ENCODE data around the gene ABLIM1. TPM values are rescaled to one million over a fixed set of nuclear protein-coding genes. Genes with fewer than 3 reads are reported as not detected.

ABLIM1 gene
- total and polyA plus RNA-seq, 2 of the 13 experiments (the other 11 are each of a cell fraction or from before 2014, with no cell fraction given) = 59.4 to 92.7 TPM

- no peak for TF ChIP-seq ZNF710 (CRISPR knock-in tag; IDR thresholded peaks at IDR 0.05; ENCODE audit: borderline replicate concordance)
- TF ChIP-seq STAG1 (CRISPR knock-in tag; IDR thresholded peaks at IDR 0.05) = 0 out of 2 replicates have a peak, but pooled peaks have one; percentile 1
- no peak for TF ChIP-seq DZIP1 (CRISPR knock-in tag; IDR thresholded peaks at IDR 0.05)
- peak in 1 of 2 experiments; percentile 62; a peak in 1 of 4 replicates for TF ChIP-seq KLF16 (CRISPR knock-in tag; IDR thresholded peaks at IDR 0.05)
- TF ChIP-seq GATAD2A (CRISPR knock-in tag; IDR thresholded peaks at IDR 0.05) = peak; percentile 71
Observed at GRCh38 chr10:114623661-114624294, 34.3 kb downstream of the ABLIM1 start (continued).

- no peak overlapping the region for H3K9ac ChIP-seq (ENCODE audit: insufficient read depth, low read depth, low read length)
- no peaks in the 10 kb centered on the region for H3K27me3 ChIP-seq (ENCODE audit: control insufficient read depth in 1 of 2, insufficient read depth in 2 of 2, low read length in 2 of 2)
- no peaks in the 10 kb centered on the region for H3K79me2 ChIP-seq (ENCODE audit: insufficient read depth, low read length)
- in situ Hi-C loops (cut with HindIII; ENCODE audit: extremely low pct_ligation_motif_present, low pct_unique_long_range_greater_than_20kb) (no loop called here), intact Hi-C loops (cut with micrococcal nuclease; ENCODE audit: unreplicated experiment) (no loop called here)
- peak overlapping the region in 1 of 3 experiments; percentile 18; a peak in 1 of 6 replicates for H3K4me3 ChIP-seq (replicated peaks in 1 of 3; ENCODE audit: insufficient read depth in 1 of 3, low read depth in 2 of 3, low read length in 3 of 3)
- no peaks in the 10 kb centered on the region for H3K9me3 ChIP-seq (ENCODE audit: low read length)
- peak; percentile 18 for DNase-seq (ENCODE audit: low spot score)
- H3K36me3 ChIP-seq (replicated peaks in 1 of 2; ENCODE audit: control insufficient read depth in 1 of 2, insufficient read depth in 2 of 2, low read length in 2 of 2) = no peaks in the 10 kb centered on the region
- no peak overlapping the region for H2AFZ ChIP-seq (ENCODE audit: low read length)
- CTCF ChIA-PET (ENCODE audit: low intra/inter-chr PET ratio, low total read pairs) = no interaction called here
- TF ChIP-seq ZNF10 (CRISPR knock-in tag; IDR thresholded peaks at IDR 0.05; ENCODE audit: borderline replicate concordance, low read depth) (no peak), DRAP1 (CRISPR knock-in tag; IDR thresholded peaks at IDR 0.05) (0 out of 2 replicates have a peak, but pooled peaks have one; percentile 3)
- ATAC-seq = peak; percentile 46
- peak overlapping the region; percentile 55 for H3K4me2 ChIP-seq (ENCODE audit: low read depth, low read length)
- 23% methylated on average over 2 of the region's 2 CpGs for WGBS (ENCODE audit: low lambda C conversion rate)
- peaks cover 37% of the 10 kb centered on the region for H3K4me1 ChIP-seq (ENCODE audit: insufficient read depth, low read length)
- peak overlapping the region; percentile 31 for H3K27ac ChIP-seq (ENCODE audit: extremely low read length, insufficient read depth, low read length)
- FAIRE-seq = no peak
- no TSS peak for BruUV-seq (replicated peaks)
- no peaks in the 10 kb centered on the region for H4K20me1 ChIP-seq (ENCODE audit: insufficient read depth, low read length)
- POLR2A ChIA-PET = interaction anchor here (1.1 to 1.4 kb wide), 3 partner anchors 9 to 61 kb away, joined by 4 to 5 read pairs (median 4); no protein-coding TSS in a partner anchor
Observed at GRCh38 chr10:114623155-114623554, 34.9 kb downstream of the ABLIM1 start.

Data from HepG2 (cell line).